DMS53 (cell line): Measurements from ENCODE around the gene TMEM266.

ENCODE experiments used
- DNase-seq: peaks from one replicate; lab custom pipeline; 2025; lab: John Stamatoyannopoulos, UW

Gene TMEM266

DNA sequence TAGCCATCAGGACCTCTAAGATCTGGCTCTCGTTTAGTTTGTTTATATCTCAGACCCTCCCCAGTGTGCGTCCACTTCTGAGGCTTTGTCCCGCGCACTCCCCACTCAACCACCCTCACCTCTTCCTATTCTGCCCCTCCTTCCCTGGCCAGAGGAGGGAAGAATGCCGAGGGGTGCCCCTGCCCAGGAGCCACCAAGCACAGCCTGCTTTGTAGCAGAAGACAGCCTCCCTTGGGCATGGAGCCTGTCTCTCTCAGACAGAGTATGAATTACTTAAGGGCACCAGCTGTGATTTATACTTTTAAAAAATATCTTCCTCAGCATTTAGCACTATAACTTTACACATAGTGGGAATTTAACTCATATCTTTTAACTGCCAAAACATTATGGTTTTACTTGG lies 6.0 kb downstream of the TMEM266 start:
- DNase-seq: no peak

DNA sequence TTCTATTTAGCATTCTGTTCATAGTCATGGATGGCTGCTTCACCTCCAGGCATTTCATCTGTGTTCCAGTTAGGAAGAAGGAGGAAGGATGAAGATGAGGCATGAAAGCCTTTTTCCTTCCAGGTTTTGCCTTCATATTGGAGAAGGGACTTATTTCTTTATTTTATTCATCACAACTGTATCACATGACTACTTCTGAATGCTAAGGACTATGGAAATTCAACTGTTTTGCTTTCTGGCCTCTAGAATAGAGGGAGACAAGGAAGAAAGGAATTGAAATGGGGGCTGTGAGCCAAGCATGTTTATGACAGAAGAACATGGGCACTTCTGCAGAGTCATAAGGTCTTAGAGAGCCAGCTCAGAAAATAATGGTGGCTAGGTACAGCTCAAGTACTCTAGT lies 10.4 kb downstream of the TMEM266 start:
- DNase-seq: no peak

DNA sequence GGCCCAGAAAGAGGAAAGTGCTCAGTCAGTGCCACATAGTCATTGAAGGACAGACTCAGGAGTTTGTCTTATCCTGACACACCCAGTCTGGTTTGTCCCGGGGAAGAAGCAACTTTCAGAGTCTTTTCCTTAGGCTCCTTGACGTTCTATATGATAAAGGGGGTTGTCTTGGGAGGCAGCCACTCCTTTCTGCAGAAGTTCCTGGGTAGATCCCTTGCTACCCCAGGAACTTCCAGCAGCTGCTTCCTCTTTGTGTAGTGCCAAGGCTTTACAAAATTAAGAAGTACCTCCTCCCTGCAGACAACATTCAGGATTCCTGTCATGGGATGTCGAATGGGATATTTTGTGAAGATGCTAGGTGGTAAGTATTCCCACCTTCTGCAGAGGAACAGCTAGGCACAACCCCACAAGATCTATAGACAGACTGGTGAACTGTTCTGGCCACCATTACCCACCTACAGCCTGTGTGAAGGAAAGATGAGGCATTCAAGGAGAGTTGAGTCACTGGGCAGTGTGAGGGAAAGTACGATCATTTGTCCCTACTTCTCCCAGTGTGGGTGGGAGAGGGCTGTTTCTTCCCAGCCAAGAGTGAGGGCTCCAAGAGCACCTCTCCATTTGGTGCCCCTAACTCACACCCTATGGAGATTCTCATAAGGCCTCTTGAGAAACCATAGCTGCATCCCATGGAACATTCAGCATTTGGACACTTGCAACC lies 11.3 kb downstream of the TMEM266 start:
- DNase-seq: no peak

DNA sequence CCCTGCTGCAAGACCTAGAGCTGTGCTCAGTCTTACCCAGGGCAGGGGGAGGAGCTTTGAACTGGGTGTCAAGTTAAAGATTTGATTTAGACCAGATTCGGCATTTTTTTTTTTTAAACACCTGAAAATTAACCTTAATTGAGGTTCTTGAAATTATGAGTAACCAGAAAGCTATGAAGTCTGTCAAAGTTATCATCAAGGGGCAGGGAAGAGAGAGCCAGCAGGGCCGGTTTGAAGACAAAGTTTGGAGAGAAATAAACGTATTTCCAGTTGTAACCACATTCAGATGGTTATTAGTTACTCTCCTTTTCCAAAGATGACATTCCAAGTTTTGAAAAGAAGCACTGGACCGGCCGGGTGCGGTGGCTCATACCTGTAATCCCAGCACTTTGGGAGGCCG lies 12.0 kb downstream of the TMEM266 start:
- no peak for DNase-seq

DNA sequence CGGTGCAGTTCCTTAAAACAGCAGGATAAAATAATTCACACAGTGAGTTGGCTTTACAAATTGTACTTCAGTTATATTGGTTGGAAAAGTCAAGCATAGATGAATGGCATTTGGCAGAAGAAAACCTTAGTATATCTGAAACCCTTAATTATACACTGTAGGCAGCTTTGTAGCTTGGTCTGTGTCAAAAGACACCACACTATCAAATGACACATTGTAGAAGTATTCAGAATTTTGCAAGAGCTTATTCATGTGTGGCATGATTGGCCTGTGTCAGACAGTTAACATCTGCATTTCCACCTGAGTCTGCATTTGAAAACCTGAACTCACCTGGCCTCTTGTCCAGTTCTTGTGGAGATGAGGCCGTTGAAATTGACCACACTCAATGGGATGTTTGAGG lies 13.8 kb downstream of the TMEM266 start:
- DNase-seq: no peak

DNA sequence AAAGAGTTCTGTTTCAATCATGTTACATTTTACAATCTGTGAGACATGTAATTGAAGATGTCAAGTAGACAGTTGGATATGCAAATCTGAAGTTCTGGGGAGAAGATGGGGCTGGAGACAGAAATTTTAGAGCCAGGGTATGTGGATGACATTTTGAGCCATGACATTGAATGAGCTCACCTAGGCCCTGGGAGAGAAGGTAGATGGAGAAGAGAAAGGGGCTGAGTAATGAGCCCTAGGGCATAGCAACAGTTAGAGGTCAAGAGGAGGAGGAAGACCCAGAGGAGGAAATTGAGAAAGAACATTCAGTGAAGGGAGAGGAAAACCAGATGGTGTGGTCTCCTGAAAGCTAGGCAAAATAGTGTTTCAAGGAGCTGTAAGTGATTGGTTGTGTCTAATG lies 15.3 kb downstream of the TMEM266 start:
- DNase-seq: no peak

DNA sequence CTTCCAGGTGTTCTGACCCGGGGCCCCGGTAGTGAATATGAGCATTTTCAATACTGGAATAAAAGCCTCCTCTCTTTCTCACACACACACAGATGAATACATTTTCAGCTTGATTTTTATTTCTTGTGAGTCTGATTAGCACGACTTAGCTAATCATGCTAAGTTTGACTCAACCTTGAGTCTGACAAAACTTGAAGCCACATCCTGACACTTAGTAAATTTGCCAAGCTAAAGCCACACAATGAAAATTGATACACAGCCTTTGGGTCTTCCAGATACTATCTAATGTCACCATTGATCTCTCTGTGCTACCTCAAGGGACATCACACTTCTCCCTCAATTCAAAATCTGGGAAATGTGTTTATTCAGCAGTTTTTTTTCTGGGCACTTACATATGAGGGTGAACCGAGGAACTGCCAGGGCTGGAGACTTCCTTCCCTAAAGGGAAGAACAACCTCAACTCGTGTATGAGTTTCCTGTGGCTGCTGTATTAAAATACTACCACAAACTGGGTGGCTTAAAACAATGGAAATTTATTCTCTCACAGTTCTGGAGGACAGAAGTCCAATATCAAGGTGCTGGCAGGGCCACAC lies 18.6 kb downstream of the TMEM266 start:
- DNase-seq: no peak

DNA sequence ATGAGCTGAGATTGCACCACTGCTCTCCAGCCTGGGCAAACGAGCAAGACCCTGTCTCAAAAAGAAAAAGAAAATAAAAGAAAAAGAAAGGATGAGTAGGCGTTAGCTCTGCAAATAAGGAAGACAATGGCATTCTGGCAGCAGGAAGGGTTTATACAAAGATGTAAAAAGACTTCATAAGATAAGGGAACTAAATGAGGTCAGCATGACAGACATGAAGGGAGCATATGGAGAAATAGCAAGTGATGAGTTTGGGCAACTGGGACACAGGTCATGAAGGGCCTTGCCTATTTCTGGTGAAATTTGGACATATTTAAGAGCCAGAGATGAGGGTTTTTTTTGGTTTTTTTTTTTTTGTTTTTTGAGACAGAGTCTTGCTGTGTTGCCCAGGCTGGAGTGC lies 24.5 kb downstream of the TMEM266 start:
- DNase-seq: no peak

DNA sequence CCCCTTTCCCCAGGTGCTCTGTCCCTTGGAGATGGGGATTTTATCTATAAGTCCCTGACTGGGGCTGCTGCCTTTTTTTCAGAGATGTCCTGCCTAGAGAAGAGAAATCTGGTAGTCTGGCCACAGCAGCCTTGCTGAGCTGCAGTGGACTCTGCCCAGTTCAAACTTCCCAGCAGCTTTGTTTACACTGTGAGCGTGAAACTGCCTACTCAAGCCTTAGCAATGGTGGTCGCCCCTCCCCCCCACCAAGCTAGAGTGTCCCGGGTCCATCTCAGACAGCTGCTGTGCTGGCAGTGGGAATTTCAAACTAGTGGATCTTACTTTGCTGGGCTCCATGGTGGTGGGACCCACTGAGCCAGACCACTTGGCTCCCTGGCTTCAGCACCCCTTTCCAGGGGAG lies 38.9 kb downstream of the TMEM266 start:
- no peak for DNase-seq

DNA sequence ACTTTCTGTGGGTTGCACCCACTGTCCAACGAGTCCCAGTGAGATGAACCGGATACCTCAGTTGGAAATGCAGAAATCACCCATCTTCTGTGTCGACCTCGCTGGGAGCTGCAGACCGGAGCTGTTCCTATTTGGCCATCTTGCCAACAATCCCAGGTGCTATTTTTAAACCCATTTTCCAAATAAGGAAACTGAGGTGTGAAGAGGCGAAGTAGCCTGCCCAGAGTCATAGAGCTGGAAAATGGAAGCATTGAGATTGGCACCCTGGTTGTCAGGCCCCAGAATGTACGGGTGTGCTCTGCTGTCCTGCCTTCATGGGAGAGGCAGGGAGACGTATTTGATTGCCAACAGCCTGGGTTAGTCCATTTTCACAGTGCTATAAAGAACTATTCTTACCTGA lies 39.6 kb downstream of the TMEM266 start:
- DNase-seq: no peak

DNA sequence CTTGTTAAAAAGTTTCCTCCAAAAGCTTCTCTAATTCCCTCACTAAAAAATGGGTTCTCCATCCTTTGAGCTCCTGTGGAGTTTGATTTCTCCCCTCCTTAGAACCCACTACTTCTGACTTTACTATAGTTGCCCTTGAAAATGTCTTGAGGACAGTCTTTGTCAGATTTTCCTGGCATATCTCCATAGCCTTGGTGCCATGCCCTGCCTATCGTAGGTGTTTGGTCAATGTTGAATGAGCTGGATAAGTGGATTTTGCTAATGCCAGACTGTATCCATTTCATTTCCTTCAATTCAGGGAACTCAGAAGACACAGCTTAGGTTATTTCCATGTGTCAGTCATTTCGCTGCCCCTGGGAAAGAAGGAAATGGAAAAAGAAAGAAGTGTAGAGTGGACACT lies 40.6 kb downstream of the TMEM266 start:
- DNase-seq: no peak

DNA sequence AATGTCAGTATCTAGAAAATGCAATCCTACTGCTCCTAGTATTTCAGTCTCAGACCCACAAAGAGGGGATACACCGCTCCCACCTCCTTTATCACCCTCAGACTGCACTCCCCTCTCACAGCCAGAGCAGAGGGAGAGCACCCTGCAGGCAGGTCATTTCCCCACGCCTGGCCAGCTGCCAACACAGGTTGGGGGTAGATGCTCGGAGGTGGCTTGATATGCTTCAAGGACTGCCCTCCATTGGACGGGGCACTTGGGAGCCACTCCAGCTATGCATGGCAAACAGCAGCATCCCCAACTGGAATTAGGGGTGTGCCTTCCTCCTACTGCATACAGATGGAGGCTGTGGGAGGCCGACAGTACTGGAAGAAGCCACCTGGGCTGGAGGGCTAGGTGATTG lies 41.9 kb downstream of the TMEM266 start:
- no peak for DNase-seq

DNA sequence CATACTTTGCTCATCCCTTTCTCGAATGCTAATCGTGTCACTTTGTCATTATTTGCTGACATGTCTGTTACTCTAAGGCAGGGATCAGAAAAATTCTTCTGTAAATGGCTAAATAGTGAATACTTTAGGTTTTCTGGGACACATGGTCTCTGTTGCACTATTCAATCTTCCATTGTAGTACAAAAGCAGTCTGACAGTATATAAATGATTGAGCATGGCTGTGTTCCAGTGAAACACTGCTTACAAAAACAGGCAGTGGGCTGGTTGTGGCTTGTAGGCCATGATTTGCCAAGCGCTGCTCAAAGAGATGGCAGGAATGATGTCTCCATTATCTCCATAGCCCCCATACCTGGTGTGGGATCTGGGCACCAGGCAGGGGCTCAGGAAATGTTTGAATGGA lies 45.6 kb downstream of the TMEM266 start:
- DNase-seq: no peak

DNA sequence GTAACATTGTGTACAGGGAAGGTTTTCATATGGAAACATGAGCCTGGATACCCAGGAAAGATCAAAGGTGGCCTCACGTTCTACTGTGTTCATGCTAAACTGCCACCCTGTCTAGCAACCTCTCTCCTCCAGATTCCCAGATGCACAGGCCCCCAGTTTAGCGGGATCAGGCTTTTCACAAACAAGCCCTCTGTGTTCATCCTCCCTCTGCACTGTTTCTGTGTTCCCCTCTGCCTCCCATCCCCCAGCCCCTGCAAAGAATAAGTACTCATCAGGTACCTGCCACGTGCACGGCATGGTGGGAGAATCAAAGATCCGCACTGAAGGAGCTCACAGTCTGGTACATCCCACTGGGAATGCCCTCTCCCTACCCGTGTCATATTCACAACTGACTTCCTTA lies 46.1 kb downstream of the TMEM266 start:
- no peak for DNase-seq

DNA sequence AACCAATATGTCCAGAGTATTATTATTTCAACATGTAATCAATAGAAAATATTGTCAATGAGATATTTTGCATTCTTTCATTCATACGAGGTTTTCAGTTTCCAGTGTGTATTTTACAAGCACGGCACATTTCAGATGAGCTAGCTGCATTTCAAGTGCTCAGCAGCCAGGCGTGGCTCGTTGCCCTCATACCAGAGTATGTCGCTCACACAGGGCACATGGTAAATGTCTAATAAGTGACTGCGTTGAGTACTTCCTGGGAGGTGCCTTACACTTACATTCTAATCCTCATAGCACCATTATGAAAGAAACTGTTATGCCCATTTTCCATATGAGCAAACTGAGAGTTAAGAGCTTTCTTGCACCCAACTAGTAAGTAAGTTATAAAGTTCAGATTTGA lies 47.4 kb downstream of the TMEM266 start:
- no peak for DNase-seq

DNA sequence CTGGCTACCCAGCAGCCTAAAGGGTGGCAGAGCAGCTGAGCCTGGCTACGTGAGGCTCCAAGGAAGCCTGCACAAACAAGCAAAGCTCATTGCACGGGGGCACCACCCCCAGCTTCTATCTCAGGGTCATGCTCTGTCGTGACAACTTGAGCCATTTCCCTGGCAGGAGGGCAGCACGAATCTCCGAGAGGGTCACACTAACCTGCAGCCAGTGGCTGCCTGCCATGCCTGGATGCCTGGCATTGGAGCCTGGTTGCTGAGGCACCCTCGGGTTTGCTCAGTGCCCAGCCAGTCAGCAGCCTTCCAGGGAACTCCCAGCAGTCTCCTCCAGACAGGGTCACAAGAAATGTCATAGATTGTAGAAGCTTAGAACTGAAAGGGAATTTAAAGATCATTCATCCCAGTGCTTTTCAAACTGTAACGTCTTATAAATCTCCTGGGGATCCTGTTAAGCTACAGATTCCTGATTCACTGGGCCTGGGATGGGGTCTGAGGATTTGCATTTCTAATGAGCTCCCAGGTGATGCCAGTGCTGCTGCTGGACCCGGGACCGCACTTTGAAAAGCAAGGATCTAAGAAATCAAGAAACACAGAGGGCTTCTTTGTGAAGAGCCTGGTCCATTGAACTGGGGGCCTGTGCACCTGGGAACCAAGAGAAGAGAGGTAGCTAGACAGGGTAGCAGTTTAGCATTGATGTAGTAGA lies 48.4 kb downstream of the TMEM266 start:
- no peak for DNase-seq

DNA sequence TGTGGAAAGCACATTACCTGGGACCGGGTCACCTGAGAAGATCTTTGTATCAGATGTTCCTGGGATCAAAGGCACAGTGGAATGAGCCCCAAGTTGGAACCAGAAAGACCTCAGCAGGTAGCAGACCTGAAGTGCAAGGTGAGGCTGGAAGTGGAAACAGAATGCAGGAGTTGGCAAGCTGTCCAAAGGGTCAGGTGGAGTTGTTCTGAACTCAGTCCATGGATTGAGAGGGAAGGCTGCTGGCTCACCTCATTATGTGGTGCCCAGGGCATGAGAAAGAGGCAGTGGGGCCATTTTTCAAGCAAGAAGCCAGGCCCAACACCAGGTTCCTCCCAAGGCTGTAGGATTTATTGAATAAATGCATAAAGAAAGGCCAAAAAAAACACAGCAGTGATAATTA lies 49.3 kb downstream of the TMEM266 start:
- DNase-seq: no peak

DNA sequence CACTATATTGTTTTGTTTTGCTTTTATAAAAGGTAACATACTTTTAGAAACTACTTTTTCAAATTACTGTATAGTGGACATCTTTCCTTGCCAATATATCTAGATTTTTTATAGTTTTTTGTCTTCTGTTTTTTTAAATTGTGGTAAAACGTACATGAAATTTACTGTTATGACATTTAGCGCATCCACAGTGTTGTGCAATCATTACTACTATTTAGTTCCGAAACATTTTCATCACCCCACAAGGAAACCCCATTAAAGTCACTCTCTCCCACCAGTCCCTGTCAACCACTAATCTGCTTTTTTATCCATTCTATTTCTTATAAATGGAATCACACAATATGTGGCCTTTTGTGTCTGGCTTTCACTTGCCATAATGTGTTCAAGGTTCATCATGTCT lies 54.8 kb downstream of the TMEM266 start:
- no peak for DNase-seq

DNA sequence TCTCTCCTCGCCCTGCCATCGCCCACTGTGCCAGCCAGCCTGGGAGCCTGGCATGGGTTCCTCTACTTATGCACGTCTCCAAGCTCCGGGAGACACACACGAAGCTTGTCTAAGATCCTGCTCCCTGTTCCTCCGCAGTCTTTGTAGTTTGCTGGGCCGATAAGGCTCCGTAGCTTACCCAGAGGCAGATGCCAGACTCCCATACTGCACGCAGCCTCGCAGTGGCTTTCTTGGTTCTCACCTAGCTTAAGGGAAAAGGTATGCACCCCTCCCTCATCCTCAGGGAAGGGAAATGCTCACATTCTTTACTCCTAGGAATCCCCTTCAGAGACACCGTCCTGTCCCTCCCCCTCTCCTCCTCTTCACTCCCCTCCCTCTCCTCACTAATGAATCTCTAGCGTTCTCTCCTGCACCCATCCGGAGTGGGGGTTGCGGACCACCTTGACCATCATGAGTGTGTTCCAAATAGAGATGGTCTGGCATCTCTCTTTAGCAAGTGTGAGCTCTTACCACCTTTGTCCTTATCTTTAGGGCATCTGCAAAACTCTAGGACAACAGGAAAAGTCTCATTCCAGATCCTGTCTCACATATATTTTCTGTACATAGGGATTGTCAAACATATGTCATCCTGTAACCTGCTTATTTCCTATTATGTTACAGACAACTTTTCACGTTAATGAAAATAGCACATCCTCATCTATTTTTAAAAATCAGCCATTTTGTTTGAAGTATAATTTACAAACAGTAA lies 56.5 kb downstream of the TMEM266 start:
- DNase-seq: no peak

DNA sequence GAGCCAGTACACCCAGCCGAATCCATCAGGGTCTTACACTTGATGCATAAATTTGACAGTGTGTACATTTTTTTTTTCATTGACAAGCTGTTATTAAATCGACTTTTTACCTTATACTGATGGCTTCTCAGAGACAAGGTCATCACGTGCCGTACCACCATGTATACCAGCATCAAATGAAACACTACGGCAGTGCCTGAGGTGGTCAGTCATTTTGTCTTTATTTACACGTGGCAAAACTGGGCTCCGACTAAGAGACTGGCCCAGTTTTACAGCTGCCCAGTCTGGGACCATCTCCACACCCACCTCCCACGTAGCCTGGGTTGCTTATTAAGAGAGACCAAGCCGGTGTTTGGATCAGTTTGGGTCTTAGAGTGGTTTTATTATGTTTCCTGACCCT lies 57.4 kb downstream of the TMEM266 start:
- no peak for DNase-seq

DNA sequence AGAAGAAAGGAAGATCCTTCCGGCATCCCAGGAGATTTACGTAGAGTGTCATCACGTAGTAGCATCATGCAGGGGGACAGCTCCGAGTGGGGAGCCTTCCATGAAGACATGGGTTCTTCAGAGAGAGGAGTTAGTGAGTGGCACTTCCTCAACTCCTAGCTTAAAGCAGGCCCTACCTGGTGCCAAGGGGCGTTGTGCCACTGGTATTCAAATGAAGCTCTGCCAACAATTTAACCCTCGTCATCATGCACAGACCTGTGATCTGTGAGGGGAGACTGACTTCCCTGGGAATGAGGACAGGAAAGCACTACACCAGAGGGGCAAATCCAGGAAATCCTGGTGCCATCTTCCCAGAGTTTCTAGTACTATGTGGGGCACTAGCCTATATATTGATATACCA lies 59.0 kb downstream of the TMEM266 start:
- DNase-seq: no peak

DNA sequence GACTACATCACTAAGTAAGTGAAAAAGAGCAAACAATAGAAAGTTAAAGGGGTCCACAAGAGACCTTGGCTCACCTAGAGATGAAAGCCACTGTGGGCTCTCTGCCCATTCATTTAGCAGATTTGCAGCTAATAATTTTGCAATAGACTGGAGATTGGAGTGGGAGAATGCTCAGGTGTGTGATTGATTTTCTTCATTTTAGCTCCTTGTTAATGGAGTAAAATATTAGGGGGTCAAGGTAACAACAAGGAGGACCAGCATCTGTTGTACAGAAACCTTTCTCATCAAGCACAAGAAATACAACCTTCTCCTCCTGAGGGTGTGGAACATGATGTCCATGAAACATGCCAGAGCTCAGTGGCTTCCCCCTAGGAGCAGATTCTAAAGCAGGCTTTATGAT lies 63.2 kb downstream of the TMEM266 start:
- no peak for DNase-seq

DNA sequence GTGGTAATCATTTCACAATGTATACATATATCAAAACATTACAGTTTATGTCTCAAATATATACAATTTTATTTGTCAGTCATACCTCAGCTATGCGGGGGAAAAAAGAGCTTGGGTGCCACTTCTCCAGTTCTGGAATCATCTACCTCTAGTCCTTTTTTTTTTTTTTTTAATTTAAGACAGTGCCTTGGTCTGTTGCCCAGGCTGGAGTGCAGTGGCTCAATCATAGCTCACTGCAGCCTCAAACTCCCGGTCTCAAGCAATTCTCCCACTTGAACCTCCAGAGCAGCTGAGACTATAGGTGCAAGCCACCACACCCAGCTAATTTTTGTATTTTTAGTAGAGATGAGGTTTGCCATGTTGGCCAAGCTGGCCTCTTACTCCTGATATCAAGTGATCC lies 67.4 kb downstream of the TMEM266 start:
- DNase-seq: no peak
